Measurements from ENCODE around the gene CCN2. TPM values are rescaled to one million over a fixed set of nuclear protein-coding genes. Genes with fewer than 3 reads are reported as not detected.

Gene CCN2
- total and polyA plus RNA-seq, 2 donors (not counting 1 experiment from before 2014, with no cell fraction given): 0.81 to 1.3 TPM

GRCh38 chr6:131970076-131970859 is 19.1 kb upstream of the CCN2 start:
- H3K4me1 Mint-ChIP-seq: no peaks in the 10 kb centered on the region
- DNase-seq: no peak
- Histone ChIP-seq H3K79me2 (ENCODE audit: control insufficient read depth, insufficient read depth, low read length) (no peaks in the 10 kb centered on the region), H2AFZ (ENCODE audit: insufficient read depth, low read depth, low read length, poor library complexity, severe bottlenecking) (no peak overlapping the region), H3K27ac (ENCODE audit: low read length in 2 of 2) (no peak overlapping the region), H3K9me3 (ENCODE audit: control extremely low read depth in 1 of 3, control insufficient read depth in 2 of 3, insufficient read depth in 1 of 3, low read length in 2 of 3) (no peaks in the 10 kb centered on the region), H4K20me1 (ENCODE audit: control insufficient read depth, insufficient read depth, low read length, poor library complexity, severe bottlenecking) (no peaks in the 10 kb centered on the region), H3K9ac (ENCODE audit: low read length) (no peak overlapping the region), H3K4me2 (replicated peaks; ENCODE audit: low read depth, low read length, poor library complexity, severe bottlenecking) (no peak overlapping the region), H3K27me3 (replicated peaks in 1 of 4; ENCODE audit: control extremely low read depth in 1 of 4, control insufficient read depth in 3 of 4, insufficient read depth in 4 of 4, low read length in 3 of 4) (no peaks in the 10 kb centered on the region), H3K4me3 (ENCODE audit: control extremely low read depth in 1 of 5, extremely low read depth in 1 of 5, insufficient read depth in 1 of 5, low read depth in 2 of 5, low read length in 4 of 5) (no peak overlapping the region), H3K4me1 (ENCODE audit: control insufficient read depth in 2 of 2, insufficient read depth in 2 of 2, low read length in 2 of 2) (no peaks in the 10 kb centered on the region), H3K36me3 (replicated peaks in 1 of 2; ENCODE audit: control extremely low read depth in 1 of 2, control insufficient read depth in 1 of 2, extremely low read depth in 1 of 2, insufficient read depth in 2 of 2, low read length in 1 of 2) (no peaks in the 10 kb centered on the region)
- no peaks in the 10 kb centered on the region for H3K27me3 Mint-ChIP-seq
- no peak overlapping the region for H3K27ac Mint-ChIP-seq
- TF ChIP-seq EZH2 (IDR thresholded peaks at IDR 0.05; ENCODE audit: borderline replicate concordance, insufficient read depth, low read depth, low read length, poor library complexity, severe bottlenecking) (no peak), CTCF (IDR thresholded peaks at IDR 0.05) (no peak)
- ChIA-PET POLR2A (no interaction called here), CTCF (no interaction called here)
- intact Hi-C loops (cut with micrococcal nuclease): no loop called here
- no CpG with 5 or more reads among the region's 2 CpGs for WGBS (ENCODE audit: insufficient coverage)
- ATAC-seq (ENCODE audit: low read depth): no peak
- no peaks in the 10 kb centered on the region for H3K9me3 Mint-ChIP-seq (ENCODE audit: insufficient read depth)
- no peak overlapping the region for H3K4me3 Mint-ChIP-seq

- Mint-ChIP-seq H3K27ac (no peak overlapping the region), H3K27me3 (no peaks in the 10 kb centered on the region), H3K4me1 (no peaks in the 10 kb centered on the region), H3K9me3 (ENCODE audit: insufficient read depth) (no peaks in the 10 kb centered on the region), H3K4me3 (no peak overlapping the region)
- POLR2A ChIA-PET: interaction anchor here (0.6 kb wide), 1 partner anchor 10 kb away, joined by 3 read pairs; no protein-coding TSS in a partner anchor
- Histone ChIP-seq H3K9ac (ENCODE audit: low read length) (no peak overlapping the region), H3K36me3 (replicated peaks in 1 of 2; ENCODE audit: control extremely low read depth in 1 of 2, control insufficient read depth in 1 of 2, extremely low read depth in 1 of 2, insufficient read depth in 2 of 2, low read length in 1 of 2) (no peaks in the 10 kb centered on the region), H3K9me3 (ENCODE audit: control extremely low read depth in 1 of 3, control insufficient read depth in 2 of 3, insufficient read depth in 1 of 3, low read length in 2 of 3) (no peaks in the 10 kb centered on the region), H2AFZ (ENCODE audit: insufficient read depth, low read depth, low read length, poor library complexity, severe bottlenecking) (no peak overlapping the region), H4K20me1 (ENCODE audit: control insufficient read depth, insufficient read depth, low read length, poor library complexity, severe bottlenecking) (no peaks in the 10 kb centered on the region), H3K27me3 (replicated peaks in 1 of 4; ENCODE audit: control extremely low read depth in 1 of 4, control insufficient read depth in 3 of 4, insufficient read depth in 4 of 4, low read length in 3 of 4) (no peaks in the 10 kb centered on the region), H3K27ac (ENCODE audit: low read length in 2 of 2) (no peak overlapping the region), H3K4me3 (ENCODE audit: control extremely low read depth in 1 of 5, extremely low read depth in 1 of 5, insufficient read depth in 1 of 5, low read depth in 2 of 5, low read length in 4 of 5) (no peak overlapping the region), H3K79me2 (ENCODE audit: control insufficient read depth, insufficient read depth, low read length) (no peaks in the 10 kb centered on the region), H3K4me1 (ENCODE audit: control insufficient read depth in 2 of 2, insufficient read depth in 2 of 2, low read length in 2 of 2) (no peaks in the 10 kb centered on the region), H3K4me2 (replicated peaks; ENCODE audit: low read depth, low read length, poor library complexity, severe bottlenecking) (no peak overlapping the region)
- TF ChIP-seq CTCF (IDR thresholded peaks at IDR 0.05): no peak
- TF ChIP-seq EZH2 (IDR thresholded peaks at IDR 0.05; ENCODE audit: borderline replicate concordance, insufficient read depth, low read depth, low read length, poor library complexity, severe bottlenecking): no peak
- intact Hi-C loops (cut with micrococcal nuclease): no loop called here
- ATAC-seq (ENCODE audit: low read depth) (no peak), DNase-seq (no peak)
- WGBS (ENCODE audit: insufficient coverage): no CpG with 5 or more reads among the region's 5 CpGs
- CTCF ChIA-PET: no interaction called here
These were observed 17.5 kb upstream of the CCN2 start for GRCh38 chr6:131968656-131969055.

Data from B cell (primary cell).